NCI-H748 treated with DMSO at 0.1 percent for 48 hours (cell line): ENCODE data around the gene HECTD4.
"Not testable (repeated sequence)": the region's sequence is repeated elsewhere in the genome, so short reads cannot be mapped to it uniquely, and the experiment has no call there.

ENCODE experiments used
- DNase-seq: peaks from one replicate; lab custom pipeline; 2025; lab: John Stamatoyannopoulos, UW

Gene HECTD4

GRCh38 chr12:112353393-112353792, 28.8 kb downstream of the HECTD4 start:
- no peak for DNase-seq

- DNase-seq: no peak
Measured at GRCh38 chr12:112352921-112353320, 29.3 kb downstream of the HECTD4 start.

GRCh38 chr12:112350593-112351592, 31.3 kb downstream of the HECTD4 start:
- no peak for DNase-seq

GRCh38 chr12:112349431-112349830, 32.8 kb downstream of the HECTD4 start:
- DNase-seq: no peak

GRCh38 chr12:112348926-112349325, 33.3 kb downstream of the HECTD4 start:
- DNase-seq: not testable (repeated sequence)

GRCh38 chr12:112347581-112347982, 34.6 kb downstream of the HECTD4 start:
- no peak for DNase-seq

- DNase-seq: no peak
Measured at GRCh38 chr12:112346194-112346593, 36.0 kb downstream of the HECTD4 start.

GRCh38 chr12:112344220-112344619, 38.0 kb downstream of the HECTD4 start:
- no peak for DNase-seq

- no peak for DNase-seq
Measured at GRCh38 chr12:112342587-112342986, 39.6 kb downstream of the HECTD4 start.

- peak; percentile 76 for DNase-seq
Measured at GRCh38 chr12:112341046-112341825, 41.0 kb downstream of the HECTD4 start.

GRCh38 chr12:112340230-112340629, 42.0 kb downstream of the HECTD4 start:
- no peak for DNase-seq

GRCh38 chr12:112334999-112335398, 47.2 kb downstream of the HECTD4 start:
- not testable (repeated sequence) for DNase-seq

- no peak for DNase-seq
Measured at GRCh38 chr12:112333019-112333418, 49.2 kb downstream of the HECTD4 start.

- DNase-seq: no peak
Measured at GRCh38 chr12:112331886-112332285, 50.3 kb downstream of the HECTD4 start.

- DNase-seq: no peak
Measured at GRCh38 chr12:112330706-112331105, 51.5 kb downstream of the HECTD4 start.

GRCh38 chr12:112328456-112329124, 53.6 kb downstream of the HECTD4 start:
- no peak for DNase-seq

GRCh38 chr12:112327209-112327938, 54.9 kb downstream of the HECTD4 start:
- no peak for DNase-seq

GRCh38 chr12:112325622-112326207, 56.5 kb downstream of the HECTD4 start:
- no peak for DNase-seq

- DNase-seq: no peak
Measured at GRCh38 chr12:112325157-112325556, 57.1 kb downstream of the HECTD4 start.

GRCh38 chr12:112322882-112323547, 59.2 kb downstream of the HECTD4 start:
- DNase-seq: no peak

- DNase-seq: no peak
Measured at GRCh38 chr12:112322441-112322840, 59.8 kb downstream of the HECTD4 start.
